Measurements from ENCODE around the gene THOC5.

Gene THOC5

GRCh38 chr22:29470159-29470855 is 83.2 kb downstream of the THOC5 start:
- FAIRE-seq, result no peak

GRCh38 chr22:29469755-29470154 is 83.8 kb downstream of the THOC5 start:
- no peak for FAIRE-seq

GRCh38 chr22:29464581-29464980 is 89.0 kb downstream of the THOC5 start:
- FAIRE-seq, result no peak

GRCh38 chr22:29463629-29464028 is 89.9 kb downstream of the THOC5 start:
- FAIRE-seq, result no peak

- no peak for FAIRE-seq
Measured at GRCh38 chr22:29461263-29461662, 92.3 kb downstream of the THOC5 start.

- FAIRE-seq, result no peak
Measured at GRCh38 chr22:29459773-29460172, 93.8 kb downstream of the THOC5 start.

GRCh38 chr22:29458551-29458950 is 95.0 kb downstream of the THOC5 start:
- FAIRE-seq, result no peak

- FAIRE-seq, result peak; percentile 88
Measured at GRCh38 chr22:29457730-29458129, 95.8 kb downstream of the THOC5 start.

- FAIRE-seq, result no peak
Measured at GRCh38 chr22:29456211-29456671, 97.3 kb downstream of the THOC5 start.

Measured in G401.6 (cell line).